GM18870 (cell line): ENCODE data around the gene HSF4.
A peak's percentile ranks its signal among the peaks of the same experiment; 100 is the strongest.

Experiments used
- ATAC-seq: cut with Tn5 transposase; IDR thresholded peaks from one replicate; pipeline ENCODE4 v1.9.1; 2021; ENCODE audit warnings: moderate library complexity; ENCODE audit not compliant: unreplicated experiment

Gene HSF4

DNA sequence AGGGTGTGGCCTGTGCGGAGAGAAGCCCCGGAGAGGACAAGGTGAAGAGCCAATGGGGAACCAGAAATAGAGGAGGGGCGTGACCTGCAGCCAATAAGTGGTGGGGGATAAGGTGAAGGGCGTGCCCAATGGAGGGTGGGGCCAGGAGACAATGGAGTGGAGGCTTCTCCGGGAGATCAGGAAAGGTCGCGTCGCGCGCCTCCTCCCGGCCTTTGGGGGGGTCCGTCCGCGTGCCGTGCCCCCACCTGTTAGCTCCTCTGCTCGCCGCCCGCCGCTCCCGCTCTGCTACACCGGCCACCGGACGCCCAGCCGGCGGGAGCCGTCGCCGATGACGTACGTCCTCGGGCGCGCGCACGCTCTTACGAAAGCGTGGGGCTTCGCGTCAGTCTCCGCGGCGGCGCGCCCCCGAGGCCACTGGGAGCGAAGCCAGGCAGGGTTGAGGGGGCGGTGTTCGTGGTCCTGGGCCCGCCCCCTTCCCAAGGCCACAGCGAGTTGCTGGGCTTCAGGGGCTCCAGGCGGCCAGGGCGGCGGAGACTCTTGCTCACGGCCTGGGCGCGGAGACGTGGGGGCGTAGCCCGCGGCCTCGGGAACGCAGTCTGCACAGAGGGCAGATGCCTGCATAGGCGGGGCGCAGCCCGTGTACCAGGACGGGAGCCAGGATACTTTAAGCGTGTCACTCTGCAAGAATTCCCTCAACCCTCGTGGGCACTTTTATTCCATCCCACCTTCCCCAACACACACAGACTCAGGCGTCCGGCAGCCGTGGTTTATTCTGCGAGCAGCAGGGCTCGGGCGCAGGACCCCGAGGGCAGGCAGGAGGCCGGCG lies 19.3 kb downstream of the HSF4 start, which contains the start of gene MATCAP1:
TSS of gene MATCAP1 (minus strand) at position 337 of the 826 bp plus-strand sequence. CDS start 3,353 bp downstream, outside the sequence.
- peak; percentile 93 for ATAC-seq

DNA sequence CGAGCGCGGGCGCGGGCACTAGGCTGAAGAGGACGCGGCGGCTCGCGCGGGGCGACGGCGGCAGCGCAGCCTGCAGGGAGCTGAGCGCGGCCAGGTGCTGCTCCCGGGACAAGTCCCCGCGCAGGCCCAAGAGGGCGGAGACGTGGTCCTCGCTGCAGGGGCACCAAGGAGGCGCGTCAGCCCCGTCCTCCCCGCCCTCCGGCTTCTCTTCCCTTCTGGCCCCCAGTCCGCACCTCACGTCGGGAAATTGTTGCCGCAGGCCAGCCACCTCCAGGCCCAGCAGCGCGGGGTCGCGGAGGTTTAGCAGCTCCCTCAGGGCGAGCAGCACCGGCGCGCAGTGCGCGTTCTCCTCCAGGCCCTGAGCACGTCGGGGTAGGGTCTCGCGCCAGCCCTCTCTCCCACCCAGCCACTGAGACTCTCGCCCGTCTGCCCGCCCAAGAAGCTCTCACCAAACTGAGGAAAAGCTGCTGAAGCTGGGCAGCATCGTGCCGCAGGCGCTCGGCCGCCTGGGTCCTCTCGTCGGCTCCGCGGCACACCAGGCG lies 20.0 kb downstream of the HSF4 start:
- no peak for ATAC-seq

GRCh38 chr16:67184995-67185650 lies 20.6 kb downstream of the HSF4 start:
- no peak for ATAC-seq

DNA sequence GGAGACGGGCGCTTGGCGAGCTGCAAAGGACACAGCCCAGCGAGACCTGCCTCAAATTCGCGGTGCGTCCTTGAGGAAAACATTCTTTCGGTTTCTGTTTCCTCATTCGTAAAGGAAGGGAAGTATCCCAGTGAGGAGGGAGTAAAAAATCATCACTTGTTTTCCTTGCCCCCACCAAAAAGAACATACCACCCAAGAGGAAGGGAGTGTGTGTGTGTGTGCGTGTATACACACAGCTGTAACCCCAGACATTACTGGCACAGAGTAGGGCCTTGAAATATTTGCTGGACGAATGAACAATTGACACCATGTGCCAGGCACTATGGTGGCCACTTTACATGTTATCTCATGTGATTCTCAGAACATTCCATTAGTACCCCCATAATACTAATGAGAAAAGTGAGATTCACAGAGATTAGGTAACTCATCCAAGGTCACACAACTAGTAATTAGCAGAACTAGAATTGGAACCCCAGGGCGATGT lies 21.1 kb downstream of the HSF4 start:
- ATAC-seq = no peak

- no peak for ATAC-seq
Measured at GRCh38 chr16:67186550-67186950, 22.0 kb downstream of the HSF4 start.

- ATAC-seq = no peak
Measured at GRCh38 chr16:67187175-67187890, 22.8 kb downstream of the HSF4 start.

- ATAC-seq = no peak
Measured at GRCh38 chr16:67188323-67188722, 23.8 kb downstream of the HSF4 start.

DNA sequence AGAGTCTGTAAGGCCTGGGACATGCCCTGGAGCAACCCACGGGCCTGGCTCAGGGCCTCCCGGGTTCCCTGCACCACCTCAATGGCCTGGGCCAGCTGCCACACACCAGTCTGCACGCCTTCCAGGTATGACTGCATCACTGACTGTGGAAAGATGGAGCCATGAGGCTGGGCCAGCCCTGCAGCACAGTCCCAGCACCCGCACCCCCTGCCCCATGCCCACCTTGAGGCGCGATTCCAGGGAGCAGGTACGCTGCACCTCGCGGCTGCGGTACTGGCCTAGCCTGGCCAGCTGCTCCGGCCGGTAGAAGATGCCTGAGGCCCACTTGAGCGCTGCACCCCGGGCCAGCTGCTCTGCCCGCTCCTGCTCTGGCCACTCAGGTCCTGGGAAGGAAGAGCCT lies 24.3 kb downstream of the HSF4 start:
- no peak for ATAC-seq

- ATAC-seq = no peak
Measured at GRCh38 chr16:67190041-67190440, 25.5 kb downstream of the HSF4 start, which contains the start of gene EXOC3L1. Gene EXOC3L1, minus strand, starts transcription at chr16:67190136. Its CDS starts 460 bp downstream, at chr16:67189676.

DNA sequence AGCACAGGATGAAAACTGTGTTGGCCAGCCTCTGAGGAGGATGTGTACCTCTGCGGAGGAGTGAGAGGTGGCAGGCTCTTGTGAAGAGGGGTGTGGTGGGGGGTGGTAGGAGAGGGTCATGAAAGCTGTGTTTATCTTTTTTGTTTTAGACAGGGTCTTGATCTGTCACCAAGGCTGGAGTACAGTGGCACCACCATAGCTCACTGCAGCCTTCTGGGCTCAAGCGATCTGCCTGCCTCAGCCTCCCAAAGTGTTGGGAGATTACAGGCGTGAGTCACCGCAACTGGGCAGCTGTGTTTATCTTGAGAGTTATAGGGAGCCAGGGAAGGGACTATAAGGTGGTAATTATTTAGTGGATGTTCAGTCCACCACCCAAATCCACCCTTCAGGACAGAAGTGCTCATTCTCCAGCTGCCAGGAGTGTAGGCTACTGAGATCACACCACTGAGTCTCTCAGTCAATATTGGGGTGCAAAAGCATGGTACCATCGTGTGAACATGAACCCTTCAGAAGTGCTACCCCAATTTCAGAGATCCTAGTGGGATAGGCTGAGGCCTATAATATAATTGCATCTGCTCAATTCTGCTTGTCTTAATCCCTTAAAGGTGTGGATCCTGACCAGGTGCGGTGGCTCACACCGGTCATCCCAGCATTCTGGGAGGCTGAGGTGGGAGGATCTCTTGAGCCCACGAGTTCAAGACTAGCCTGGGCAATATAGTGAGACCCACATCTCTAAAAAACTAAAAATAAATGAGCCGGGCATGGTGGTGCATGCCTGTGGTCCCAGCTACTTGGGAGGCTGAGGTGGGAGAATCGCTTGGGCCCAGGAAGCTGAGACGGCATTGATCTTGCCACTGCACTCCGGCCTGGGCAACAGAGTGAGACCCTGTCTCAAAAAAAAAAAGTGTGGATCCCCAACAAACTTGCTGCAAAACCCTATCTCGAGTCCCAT lies 26.2 kb downstream of the HSF4 start:
- no peak for ATAC-seq

GRCh38 chr16:67191411-67191994 lies 27.0 kb downstream of the HSF4 start:
- ATAC-seq = no peak

DNA sequence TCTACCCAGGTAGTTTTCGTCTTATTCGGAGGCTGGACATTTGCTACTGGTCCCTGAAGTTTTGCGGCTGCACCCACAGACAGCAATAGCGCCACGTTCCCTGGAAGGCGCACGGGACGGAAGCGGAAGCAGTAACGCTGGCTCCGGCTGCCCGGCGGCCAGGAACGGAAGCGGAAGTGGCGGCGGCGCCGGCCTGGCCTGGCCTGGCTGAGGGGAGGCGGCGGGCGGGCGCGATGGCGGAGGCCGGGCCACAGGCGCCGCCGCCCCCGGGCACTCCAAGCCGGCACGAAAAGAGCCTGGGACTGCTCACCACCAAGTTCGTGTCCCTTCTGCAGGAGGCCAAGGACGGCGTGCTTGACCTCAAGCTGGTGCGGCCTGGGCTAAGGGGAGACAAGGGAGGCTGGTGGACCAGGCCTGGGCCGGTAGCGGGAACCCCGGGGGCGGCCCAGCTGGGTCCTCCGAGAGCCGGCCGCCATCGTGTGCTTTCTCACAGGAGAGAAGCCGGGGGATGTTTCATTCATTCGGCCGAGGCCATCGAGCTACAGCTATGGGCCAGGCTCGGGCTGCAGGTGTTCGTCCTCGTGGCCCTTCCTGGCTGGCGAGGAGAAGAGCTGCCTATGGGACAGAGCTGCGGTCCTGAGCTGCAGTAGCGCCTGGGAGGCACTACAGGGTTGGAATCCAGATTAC lies 27.6 kb downstream of the HSF4 start, which contains the start of gene E2F4:
TSS of gene E2F4 (plus strand) at position 161 of the 687 bp plus-strand sequence. CDS start at position 234, 73 bp downstream.
- peak; percentile 54 for ATAC-seq

- no peak for ATAC-seq
Measured at GRCh38 chr16:67192781-67193361, 28.3 kb downstream of the HSF4 start.

DNA sequence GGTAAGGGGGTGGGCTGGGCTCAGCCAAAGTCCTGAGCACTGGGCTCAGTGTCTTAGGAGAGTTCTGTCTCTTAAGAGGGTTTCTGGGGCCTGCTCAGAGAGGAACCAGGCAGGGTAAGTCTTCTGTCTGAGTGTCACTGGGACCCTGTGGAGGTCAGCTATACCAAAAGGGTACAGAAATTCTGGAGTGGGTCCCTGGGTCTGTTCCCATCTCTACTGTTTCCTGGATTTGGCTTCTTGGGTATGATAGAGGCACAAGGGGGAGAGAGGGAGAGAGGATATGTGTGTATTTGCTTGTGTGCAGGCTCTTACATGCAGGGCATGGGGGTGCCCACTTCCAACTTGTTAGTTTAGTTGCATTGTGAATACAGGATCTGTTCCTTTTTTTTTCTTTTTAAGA lies 29.0 kb downstream of the HSF4 start:
- ATAC-seq = no peak

GRCh38 chr16:67194260-67194659 lies 29.7 kb downstream of the HSF4 start:
- no peak for ATAC-seq

DNA sequence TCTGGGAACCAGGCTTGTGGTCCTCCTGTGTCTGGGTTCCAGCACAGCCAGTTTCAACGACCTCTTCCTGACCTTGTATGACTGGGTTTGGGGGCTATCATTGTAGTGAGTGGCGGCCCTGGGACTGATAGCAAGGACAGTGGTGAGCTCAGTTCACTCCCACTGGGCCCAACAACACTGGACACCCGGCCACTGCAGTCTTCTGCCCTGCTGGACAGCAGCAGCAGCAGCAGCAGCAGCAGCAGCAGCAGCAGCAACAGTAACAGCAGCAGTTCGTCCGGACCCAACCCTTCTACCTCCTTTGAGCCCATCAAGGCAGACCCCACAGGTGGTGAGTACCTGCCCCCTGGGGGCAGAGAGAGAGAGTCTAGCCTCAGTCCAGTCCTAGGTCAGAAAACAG lies 31.1 kb downstream of the HSF4 start:
- no peak for ATAC-seq

DNA sequence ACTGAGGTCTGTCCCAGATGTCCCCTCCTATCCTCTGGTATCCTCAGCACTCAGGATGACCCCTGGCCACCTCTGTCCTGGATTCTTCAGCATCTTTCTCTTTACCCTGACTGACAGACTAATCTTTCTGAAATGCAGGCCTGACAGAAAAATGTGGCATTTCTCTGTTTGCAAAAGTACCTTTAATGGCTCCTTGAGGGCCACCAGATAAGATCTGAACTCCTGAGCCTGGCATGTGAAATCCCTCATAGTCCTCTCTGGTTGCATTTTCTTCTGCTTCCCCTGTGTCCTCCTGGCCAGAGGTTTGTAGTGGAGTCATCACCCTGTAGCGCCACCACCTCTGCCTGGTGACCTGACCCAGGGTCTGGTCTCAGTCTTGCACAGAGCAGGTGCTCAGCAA lies 32.3 kb downstream of the HSF4 start:
- no peak for ATAC-seq

- ATAC-seq = no peak
Measured at GRCh38 chr16:67197704-67198103, 33.2 kb downstream of the HSF4 start.
